ENCODE measurements around the gene FBXL17.

- TF ChIP-seq, protein P1, sequence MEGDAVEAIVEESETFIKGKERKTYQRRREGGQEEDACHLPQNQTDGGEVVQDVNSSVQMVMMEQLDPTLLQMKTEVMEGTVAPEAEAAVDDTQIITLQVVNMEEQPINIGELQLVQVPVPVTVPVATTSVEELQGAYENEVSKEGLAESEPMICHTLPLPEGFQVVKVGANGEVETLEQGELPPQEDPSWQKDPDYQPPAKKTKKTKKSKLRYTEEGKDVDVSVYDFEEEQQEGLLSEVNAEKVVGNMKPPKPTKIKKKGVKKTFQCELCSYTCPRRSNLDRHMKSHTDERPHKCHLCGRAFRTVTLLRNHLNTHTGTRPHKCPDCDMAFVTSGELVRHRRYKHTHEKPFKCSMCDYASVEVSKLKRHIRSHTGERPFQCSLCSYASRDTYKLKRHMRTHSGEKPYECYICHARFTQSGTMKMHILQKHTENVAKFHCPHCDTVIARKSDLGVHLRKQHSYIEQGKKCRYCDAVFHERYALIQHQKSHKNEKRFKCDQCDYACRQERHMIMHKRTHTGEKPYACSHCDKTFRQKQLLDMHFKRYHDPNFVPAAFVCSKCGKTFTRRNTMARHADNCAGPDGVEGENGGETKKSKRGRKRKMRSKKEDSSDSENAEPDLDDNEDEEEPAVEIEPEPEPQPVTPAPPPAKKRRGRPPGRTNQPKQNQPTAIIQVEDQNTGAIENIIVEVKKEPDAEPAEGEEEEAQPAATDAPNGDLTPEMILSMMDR (IDR thresholded peaks at IDR 0.05) = no peak
- no peak for TF ChIP-seq EZH2 (IDR thresholded peaks at IDR 0.05; ENCODE audit: borderline replicate concordance, insufficient read depth, low read depth, low read length, poor library complexity, severe bottlenecking)
Observed at GRCh38 chr5:108094800-108095199, 287.1 kb downstream of the FBXL17 start.
